ENCODE results near the gene RUNX3.

The RUNX3 gene

DNA sequence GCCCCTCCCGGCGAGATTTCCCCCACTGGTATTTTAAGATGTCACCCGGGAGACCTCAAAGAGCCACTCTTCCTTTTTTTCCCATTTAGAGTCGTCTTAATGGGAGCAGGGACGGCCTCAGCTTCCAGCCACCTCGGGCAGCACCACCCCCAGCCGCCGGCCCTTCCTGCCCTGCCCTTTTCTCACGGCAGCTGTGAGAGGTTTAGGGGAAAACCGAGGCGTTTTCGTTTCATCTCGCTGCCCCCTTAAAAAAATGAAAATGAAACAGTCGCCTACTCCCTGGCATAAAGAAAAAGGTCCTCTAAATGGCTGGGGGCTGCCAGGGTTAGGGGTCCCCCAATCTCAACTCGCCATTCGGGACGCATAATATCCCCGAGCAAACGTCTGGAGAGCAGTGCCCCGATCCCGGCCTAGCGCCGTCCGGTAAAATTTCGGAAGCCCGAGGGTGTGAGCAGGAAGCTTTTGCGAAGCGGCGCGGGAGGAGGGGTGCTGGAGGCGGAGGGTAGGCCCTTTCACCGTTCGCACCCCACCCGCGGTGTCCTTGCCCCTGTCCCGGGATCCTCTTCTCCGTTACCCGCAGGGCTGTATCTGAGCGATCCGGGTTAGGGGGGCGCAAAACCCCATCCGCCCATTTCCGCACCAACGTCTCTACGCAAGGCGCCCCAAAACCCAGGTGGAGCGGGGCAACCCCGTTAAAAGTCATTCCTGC, 1.2 kb downstream of the RUNX3 start:
- peak; percentile 50 to 60 for DNase-seq

DNA sequence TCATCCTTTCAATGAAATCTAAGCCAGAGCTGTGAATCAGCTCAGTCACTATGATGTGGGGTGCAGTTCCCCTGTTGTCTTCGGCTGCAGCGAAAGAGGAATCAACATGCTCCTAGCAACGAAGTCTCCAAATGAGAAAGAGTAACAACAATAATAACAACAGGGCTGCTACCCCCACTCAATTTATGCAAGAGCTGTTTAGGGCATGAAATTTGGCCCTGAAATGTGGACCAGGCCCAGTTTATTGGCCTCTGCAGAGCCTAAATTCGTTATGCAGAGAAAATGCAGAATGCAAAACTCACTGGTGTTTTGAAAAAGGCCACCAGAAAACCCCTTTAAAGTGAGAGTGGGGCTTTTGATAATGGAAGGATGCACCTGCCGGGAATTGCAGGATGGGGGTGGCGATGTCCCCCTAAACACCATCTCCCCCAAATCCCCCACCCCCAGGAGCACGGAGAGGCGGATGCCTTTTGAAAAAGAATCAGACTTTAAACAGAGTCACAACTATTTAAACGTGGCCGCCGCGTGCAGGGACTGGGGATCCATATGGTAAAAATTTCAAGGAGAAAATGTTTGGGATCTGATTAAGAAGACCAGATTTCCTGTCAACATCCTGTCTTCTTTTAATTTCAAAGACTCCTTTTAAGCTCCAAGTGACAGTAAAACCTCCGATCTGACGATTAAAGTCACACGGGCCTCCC, 1.9 kb downstream of the RUNX3 start:
- DNase-seq: no peak

DNA sequence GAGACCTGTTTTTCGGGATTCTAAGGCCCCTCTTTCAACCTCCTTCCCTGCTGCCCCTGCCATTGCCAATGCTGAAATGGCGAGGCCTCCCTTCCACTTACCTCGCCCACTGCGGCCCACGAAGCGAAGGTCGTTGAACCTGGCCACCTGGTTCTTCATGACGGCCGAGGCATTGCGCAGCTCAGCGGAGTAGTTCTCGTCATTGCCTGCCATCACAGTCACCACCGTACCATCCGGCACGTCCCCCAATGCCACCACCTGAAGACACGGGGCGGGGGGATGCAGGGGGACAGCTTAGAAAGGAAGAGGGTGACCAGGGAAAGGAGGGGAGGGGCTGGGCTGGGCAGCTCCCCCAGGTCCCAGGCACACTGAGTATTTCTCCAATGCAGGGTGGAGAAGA, 2.6 kb downstream of the RUNX3 start:
- DNase-seq: no peak

DNA sequence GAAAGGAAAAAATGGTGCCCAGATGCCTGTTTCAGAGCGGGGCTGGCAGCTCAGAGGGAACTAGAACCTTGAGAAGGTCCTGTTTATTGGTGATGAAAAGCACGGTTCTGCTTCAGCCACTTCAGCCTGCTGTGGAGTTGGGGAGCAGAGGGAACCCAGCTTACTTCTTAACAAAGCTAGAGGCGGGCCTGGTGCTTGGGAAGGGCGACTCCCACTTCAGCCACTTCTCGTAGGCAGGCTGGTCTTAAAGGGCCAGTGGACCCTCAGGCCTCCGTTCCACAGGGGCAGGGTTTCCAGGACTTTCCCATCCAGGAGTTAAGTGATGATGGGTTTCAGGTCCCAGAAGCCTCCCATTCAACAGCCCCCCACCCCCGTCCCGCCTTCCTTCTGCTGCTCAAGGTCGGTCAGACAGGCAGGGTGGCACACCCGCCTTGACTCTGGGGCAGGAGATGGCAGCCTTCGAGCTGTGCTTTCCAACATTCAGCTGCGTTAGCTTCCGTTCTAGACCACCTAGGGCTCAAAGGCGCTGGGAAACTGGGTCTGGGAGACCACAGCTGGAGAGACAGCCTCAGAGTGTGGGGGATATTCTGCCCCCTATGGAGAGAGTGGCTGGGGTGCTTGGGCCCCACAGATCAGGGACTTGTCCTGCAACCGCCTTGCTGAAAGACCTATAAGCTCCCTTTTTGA, 3.4 kb downstream of the RUNX3 start:
- peak in 1 of 2 experiments; percentile 42 for DNase-seq

DNA sequence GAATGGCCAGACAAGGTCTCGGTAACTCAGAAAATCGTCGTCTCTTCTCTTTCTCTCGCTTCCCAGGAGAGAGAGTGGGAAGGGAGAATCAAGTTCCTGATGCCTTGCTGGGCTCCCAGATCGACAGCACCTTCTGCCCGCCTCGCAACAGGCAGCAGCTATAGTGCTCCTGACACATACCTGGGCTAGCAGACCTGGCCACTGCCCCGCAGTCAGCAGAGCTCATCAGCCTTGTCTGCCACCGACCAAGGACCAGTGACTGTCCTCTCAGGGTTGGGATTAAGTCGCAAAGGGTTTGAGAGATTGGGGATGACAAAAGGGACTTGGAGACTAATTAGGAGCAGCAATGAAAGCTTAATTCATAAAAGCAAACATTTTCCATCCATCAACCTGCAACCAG, 4.1 kb downstream of the RUNX3 start:
- no peak for DNase-seq

DNA sequence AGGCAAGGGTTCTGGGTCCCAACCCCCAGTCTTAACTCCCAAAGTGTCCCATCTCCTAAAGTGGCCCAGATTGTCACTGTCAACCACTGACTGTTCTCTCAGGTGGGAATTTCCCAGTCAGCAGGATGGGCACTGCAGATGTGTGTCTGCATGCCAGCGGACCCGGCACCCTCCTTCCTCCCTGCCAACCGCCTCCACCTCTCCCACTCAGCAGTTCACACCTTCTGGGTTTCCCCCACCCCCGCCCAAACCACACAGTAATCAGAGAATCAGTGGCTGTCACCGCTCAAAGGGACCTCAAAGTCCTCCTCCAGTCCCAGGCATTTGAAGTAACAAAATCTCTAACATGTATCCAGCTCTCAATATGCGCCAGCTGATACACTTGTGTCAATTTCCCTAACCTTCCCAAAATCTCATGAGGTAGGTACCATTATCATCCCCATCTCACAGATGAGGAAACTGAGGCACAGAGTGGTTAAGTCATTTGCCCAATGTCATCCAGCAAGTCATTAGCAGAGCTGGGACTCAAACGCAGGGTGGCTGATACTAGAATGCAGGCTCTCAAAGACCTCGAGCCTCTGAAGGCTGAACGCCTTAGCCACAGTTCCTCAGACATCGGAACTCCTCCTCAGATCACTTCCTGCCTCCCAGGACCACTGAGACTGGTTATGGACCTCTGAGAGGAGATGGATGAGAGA, 4.8 kb downstream of the RUNX3 start:
- peak; percentile 88 to 91 for DNase-seq

DNA sequence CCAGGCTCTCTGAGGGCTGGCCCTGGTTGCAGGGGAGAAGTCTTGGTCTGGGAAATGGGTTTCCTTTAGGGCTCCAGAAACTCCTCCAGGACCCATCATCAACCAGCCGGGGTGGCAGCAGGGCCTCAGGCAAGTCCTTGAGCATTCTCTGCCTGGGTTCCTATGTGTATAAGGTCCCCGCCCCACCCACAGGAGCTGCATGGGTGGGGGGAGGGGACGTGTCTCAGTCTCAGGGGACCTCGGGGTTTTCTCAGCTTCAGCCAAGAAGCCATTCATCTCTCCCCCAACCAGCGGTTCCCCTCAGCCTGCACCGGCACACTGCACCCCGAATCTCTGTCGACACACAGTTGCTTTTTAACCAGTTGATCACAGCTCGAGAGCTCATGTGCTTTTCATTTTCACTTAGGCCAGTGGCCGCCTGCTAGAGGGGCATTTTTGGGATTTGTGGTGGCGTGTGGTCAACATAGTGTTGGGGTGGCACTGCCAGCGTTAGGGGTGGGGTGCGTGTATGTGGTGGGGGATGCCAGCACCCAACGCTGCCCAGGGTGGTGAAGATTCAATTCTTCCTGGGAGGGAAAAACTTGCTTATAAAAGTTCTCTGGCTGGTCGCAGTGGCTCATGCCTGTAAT, 6.5 kb downstream of the RUNX3 start:
- DNase-seq: peak in 1 of 2 experiments; percentile 46

DNA sequence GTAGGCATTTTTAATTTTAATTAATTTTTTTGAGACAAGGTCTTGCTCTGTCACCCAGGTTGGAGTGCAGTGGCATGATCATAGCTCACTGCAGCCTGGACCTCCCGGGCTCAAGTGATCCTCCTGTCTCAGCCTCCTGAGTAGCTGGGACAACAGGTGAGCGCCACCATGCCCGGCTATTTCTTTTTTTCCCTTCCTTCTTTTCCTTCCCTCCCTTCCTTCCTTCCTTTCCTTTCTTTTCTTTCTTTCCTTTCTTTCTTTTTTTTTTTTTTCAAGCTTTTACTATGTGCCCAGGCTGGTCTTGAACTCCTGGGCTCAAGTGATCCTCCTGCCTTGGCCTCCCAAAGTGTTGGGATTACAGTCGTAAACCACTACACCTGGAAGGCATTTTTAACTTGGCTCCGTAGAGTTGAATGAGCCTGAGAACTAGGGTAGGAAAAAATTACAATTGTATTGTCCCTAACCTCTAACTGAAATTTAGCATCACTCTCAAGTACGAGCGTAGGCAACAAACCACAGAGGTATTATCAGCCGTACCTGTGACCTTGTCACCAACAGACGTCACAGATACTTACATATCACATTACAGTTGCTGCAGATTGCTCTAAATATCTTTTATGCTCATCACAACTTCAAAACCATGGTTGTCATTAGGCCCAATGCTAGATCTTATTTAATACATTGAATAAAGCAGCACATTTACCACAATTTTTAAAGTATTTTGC, 8.0 kb downstream of the RUNX3 start:
- DNase-seq: no peak

DNA sequence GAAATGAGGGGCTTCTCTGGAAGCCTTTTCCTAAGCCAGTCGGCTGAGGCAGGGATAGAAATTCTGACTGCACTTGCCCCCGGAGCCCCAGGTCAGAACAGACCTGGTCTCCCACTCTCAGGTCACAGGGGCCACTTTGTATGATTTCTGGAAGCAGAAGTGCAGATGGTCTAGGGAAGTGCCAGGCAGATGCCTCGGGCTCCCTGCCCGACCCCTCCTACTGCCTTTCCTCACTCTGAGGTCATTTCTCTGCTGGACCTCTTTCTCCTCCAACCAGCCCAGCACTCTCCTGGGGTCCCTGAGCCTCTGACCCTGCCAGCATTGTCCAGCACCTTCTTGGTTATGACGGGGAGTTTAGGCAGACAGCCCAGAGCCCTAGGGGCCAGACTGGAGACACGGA, 8.7 kb downstream of the RUNX3 start:
- DNase-seq: no peak

DNA sequence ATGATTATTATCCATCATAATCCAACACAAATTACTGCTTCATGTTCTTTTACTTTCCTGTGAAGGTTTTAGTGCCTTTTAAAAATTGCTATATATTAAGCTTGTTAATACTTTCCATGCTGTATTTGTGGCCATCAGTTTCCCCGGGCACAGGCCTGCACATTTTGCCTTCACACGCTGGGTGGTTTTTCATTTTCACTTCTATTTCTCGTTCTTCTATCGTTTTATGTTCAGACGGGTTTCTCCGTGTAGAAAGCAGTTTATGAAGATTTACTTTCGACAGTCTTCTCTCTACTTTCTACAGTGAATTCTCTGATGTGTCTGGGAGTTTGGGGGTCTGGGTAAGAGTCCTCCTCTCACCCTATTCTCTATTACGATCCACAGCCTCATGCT, 9.5 kb downstream of the RUNX3 start:
- DNase-seq: peak in 1 of 2 experiments; percentile 51

DNA sequence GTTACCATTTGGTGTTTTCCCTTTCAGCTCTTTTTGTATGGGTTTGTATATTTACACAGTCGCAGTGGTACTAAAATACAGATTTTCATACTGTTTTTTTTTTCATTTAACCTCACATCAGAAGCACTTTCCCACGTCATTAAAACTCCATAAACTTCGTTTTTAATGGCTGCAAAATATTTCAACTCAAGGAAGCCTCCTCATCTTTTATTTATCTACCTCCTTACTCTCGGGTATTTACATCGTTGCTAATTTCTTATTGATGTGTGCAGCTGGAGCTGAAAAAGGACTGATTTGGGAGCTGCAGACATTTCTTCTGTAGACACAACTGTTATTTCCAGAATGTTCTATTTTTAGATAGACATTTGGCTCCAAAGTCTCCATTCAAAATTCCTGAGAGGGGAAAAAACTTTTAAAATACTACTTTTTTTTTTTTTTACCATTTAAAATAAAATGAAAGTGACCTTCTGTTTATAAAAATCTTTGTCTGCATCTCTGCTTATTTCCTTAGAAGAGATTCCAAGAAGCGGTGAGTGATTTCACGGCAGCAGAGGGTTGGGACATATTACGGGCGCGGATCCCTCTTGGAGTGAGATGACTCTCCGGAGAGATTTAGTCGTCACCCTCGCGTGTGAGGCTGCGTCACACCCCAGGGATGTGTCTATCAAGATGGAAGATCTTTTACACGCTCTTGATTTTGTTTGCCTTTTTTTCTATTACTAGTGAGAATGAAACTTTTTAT, 10.1 kb downstream of the RUNX3 start:
- DNase-seq: peak; percentile 79 to 86

DNA sequence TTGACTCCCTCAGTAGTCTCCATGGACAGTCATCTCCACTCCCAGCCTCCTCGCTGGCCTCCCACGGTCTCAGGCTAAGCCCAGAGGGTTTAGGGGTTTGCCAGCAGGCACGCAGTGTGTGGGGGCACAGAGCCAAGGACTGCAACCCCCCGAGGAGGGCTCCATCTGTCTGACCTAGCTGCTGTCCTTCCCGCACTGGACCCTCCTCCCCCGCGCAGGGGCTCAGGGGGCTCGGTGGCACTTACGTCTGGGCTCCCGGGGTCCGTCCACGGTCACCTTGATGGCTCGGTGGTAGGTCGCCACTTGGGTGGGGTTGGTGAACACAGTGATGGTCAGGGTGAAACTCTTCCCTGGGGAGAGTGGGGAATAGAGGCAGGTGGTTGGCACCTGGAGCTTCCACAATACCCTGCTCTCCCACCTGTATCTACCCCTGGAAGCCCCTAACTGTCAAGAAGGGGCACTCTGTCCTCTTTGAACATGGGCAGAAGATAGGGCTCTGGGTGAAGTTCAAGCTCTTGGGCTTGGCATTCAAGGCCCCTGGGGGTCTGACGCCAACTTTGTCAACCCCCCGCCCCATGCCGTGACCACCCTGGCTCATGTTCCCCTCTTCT, 11.0 kb downstream of the RUNX3 start:
- no peak for DNase-seq

DNA sequence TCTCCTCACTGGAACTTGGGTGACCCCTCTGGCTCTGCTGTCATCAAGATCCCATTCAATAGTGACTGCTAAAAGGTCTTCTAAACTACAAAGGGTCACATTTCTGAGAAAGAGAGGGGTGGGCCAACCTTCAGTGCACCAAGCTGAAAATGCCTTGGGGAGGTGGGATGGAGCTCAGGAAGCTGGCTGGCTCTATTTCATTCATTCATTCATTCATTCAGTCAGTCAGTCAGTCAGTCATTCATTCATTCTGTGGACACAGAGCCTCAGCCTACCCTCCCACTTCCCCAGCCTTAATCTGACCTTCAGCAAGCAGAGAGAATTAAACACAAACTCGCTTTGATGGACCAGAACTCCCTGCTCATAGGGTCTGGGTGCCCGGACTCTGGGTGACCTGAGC, 11.7 kb downstream of the RUNX3 start:
- DNase-seq: no peak

DNA sequence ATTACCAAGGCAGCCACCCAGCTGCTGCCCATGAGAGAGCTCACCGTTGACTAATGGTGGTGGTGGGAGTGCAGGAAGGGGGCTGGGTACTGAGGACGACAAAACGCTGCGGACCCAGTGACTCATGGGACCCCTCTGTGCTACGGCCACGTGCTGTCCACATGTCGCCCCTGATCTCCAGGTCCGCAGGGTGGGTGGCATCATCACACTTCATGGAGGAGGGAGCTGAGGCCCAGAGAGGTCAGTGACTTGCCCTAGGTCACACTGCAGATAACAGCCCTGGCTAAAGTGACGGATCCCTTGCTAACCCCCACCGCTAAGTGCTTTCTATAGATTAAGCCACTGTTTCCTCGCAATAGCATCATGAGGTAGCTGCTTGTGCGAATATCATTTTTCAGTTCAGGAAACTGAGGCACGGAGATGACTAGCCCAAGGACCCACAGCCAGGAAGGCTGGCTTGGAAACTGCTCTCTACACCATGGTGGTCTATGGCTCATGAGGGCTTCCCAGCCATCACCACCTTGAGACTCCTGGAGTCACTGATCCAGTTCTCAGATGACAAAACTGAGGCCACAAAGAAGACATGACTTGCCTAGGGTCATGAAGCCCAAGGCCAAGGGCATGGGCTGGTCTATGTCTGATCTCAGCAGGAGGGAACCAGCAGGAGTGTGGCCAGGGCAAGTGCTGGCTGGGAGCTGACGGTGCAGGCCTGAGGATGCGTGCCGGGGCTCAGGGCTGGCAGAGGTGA, 12.6 kb downstream of the RUNX3 start:
- DNase-seq: no peak

DNA sequence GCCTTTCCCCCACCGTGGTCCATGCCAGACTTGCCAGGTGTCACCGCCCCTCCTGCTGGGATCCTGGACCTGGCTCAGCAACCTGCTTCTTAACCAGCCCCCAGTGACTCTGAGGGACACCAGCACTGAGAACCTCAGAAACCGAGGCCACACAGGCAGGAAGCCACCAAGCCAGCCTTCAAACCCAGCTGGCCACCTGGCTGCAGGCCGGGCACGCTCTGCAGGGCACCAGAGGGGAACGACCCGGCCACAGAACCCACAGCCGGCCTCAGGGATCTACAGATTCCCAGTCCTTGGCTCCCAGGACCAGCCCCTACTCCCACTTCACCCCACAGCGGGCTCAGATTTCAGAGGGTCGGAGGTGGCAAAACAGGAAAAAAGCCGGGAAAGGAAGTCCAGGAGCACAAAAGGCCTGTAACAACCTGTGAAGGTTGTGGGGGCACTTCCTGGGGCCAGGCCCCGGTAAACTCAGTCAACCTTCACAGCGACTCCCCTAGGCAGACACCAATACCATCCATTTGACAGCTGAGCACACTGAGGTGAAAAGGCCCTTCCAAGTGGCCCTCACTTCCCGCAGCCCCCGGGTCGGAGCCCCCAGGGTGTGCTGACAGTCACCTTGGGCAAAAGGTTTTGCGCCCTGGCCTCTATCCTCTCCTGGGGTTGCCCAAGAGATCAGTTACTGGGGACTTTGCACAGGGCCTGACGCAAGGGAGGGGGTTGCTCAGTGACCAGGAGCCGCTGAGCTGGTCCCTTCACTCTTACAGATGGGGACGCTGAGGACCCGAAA, 14.1 kb downstream of the RUNX3 start:
- DNase-seq: no peak

DNA sequence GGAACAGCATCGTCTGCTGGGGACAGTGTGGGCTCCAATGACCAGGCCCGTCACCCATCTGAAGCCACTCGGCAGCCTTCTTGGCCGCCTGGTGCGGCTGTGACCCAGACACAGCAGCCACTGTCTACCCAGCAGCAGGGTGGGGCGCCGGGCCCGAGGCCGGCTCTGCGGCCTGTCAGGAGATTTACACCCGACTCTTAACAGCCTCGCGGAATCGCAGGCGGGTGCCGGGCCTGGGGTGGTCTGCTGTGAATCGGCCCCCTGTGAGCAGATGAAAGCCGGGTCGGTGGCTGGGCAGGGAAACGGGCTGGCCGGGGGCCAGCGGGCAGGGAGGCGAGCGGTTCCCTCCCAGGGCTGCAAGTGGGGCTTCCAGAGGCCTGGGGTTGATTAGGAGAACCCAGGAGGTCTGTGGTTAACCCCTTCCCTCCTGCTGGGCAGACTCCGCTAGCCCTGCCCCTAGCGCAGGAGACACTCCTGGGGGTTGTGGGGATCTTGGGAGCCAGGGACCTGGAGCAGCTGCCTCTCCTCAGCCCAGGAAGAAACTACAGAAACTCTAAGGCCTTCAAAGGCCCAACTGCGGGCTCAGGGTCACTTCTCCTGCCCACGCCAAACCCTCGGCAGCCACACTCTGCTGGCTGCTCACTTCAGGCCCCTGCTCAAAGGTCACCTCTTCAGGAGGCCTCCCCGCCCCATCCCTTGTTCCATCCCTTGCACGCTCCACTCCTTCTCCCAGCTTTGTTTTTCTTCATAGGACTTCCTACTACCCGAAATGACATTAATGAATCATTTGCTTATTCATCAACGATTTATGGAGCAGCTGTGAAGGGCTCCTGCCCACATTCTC, 15.6 kb downstream of the RUNX3 start:
- DNase-seq: no peak

DNA sequence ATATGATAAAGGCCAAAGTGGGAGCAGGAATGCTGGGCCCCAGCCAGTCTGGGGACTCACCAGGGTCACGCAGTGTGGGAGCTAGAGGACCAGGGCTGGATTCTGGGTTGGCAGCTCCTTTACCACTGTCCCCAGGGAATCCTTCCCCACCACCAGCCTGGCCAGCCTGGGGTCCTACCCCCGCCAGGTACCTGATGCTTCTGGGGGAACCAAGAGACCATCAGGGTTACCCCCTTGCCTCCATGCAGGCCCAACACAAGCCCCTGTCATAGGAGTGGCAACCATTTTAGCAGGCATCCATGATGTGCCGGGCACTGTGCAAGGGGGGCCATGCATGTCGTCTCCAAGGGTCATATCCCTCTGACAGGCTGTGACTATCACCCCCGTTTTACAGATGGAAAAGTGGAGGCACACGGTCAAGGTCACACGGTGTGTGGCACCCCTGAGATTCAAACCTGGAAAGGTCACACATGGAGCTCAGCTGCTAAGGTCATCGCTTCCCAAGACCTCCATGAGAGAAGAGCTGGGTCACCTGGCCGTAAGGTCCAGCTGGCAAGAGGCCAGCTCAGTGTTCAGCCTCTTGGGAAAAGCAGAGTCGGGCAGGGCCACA, 16.4 kb downstream of the RUNX3 start:
- DNase-seq: no peak

DNA sequence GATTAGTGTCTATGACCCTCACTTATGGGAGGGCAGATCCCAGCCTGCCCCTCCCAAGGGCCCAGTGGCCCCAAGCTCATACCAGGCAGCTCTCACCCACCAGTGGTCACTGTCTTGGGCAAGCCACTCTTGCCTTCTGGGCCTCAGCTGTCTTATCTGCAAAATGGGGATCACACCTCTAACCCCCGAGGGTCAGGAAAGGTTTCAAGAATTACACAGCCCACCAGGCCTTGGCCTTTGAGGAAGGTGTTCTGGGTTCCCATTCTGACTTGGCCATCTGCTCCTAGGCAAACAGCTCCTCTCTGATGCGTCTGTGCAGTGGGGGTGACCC, 16.8 kb downstream of the RUNX3 start:
- no peak for DNase-seq
